Right lobe of liver (tissue), 6 donors: ENCODE measurements around the gene TAS2R1. TPM values are rescaled to one million over a fixed set of nuclear protein-coding genes. Genes with fewer than 3 reads are reported as not detected.

Experiments
- ATAC-seq, 4 donors: fragments of 200-7000 bp; cut with Tn5 transposase; one replicate each; pipeline ENCODE4 v1.9.1; 2020; ENCODE audit warnings: mild to moderate bottlenecking in 4 of 4, moderate library complexity in 4 of 4
- DNase-seq, 3 donors: peaks; one replicate each; pipeline ENCODE4 v3.0.0-alpha.2; 2020
- H3K27ac ChIP-seq, 3 donors: fragments of 200-600 bp; one replicate each; pipeline ENCODE4 v1.8.0; 2022
- H3K27me3 ChIP-seq, 2 donors: fragments of 200-600 bp; one replicate each; pipeline ENCODE4 v1.8.0; 2022
- H3K36me3 ChIP-seq, 4 donors: fragments of 200-600 bp; sonication (generic) in 1 of 4; one replicate each; pipeline versions ENCODE4 v1.5.1 to v1.8.0; 2017 to 2022; ENCODE audit warnings: control low read depth in 1 of 4
- H3K4me1 ChIP-seq, 4 donors: fragments of 200-600 bp; sonication (generic) in 1 of 4; one replicate each; pipeline versions ENCODE4 v1.5.1 to v1.8.0; 2017 to 2022; ENCODE audit warnings: control low read depth in 1 of 4
- H3K4me3 ChIP-seq, 3 donors: fragments of 200-600 bp; one replicate each; pipeline ENCODE4 v1.8.0; 2022
- H3K9me3 ChIP-seq, 4 donors: fragments of 200-600 bp; sonication (generic) in 1 of 4; one replicate each; pipeline versions ENCODE4 v1.5.1 to v1.8.0; 2017 to 2022; ENCODE audit warnings: control low read depth in 1 of 4
- CTCF ChIP-seq, 4 donors: fragments of 200-600 bp in 3 of 4; fragments of 450-650 bp in 1 of 4; IDR thresholded peaks; one replicate each; pipeline versions ENCODE4 v1.5.1 to v1.8.0; 2016 to 2022; ENCODE audit warnings: antibody characterized with exemption in 4 of 4, mild to moderate bottlenecking in 2 of 4
- POLR2A ChIP-seq: fragments of 450-650 bp; IDR thresholded peaks from one replicate; pipeline ENCODE4 v1.6.1; 2017; ENCODE audit warnings: antibody characterized with exemption, mild to moderate bottlenecking
- WGBS: methylation state at CpG from one replicate; pipeline ENCODE4 v1.1.6; 2018; ENCODE audit warnings: low coverage, low lambda C conversion rate; ENCODE audit not compliant: insufficient coverage; ENCODE audit errors: missing lambda C conversion rate; 5-methylcytosine and 5-hydroxymethylcytosine counted together
- intact Hi-C, 2 donors: fragments of 100-400 bp; cut with DNase I; formaldehyde crosslinking; loops; one replicate each; pipeline versions ENCODE4 v1.11.2 to v1.14.1; 2022
- long read RNA-seq: library from polyadenylated mRNA; unstranded; transcript quantifications from one replicate; pipeline ENCODE4 v2.0.0, GENCODE V29; 2019
- total RNA-seq, 6 experiments: library from RNA; depleted of rRNA in 2 of 6; stranded (reverse); fragments of >200 nt in 2 of 6; fragmentation: NEBNext Ultra II Directional in 3 of 6; extraction: Animal tissue kit (Norgen Biotek cat#: 25700) in 3 of 6; gene quantifications; one replicate each; pipeline versions ENCODE4 v1.1.0 to v1.2.4, GENCODE V29; 2016 to 2023
- donor health status: DM: no; HTN: yes; CAD: no.
- donor health status: DM: no; HTN: no; CAD: no.
- donor health status: DM: no; HTN: no; CAD: no.
- donor health status: DM: no; HTN: yes; CAD: no.
- donor health status: DM: no; HTN: yes; CAD: no.

TAS2R1 gene
- total RNA-seq, result not detected
- long read RNA-seq, result 0 reads

- no peak for ATAC-seq
- no peaks in the 10 kb centered on the region for H3K36me3 ChIP-seq
- no peaks in the 10 kb centered on the region for H3K27me3 ChIP-seq
- no peaks in the 10 kb centered on the region for H3K4me1 ChIP-seq
- TF ChIP-seq POLR2A, result no peak
- TF ChIP-seq CTCF (IDR thresholded peaks at IDR 0.05), result no peak
- H3K4me3 ChIP-seq, result no peak within 1 kb of the TSS
- 50% methylated on average over 1 of the region's 1 CpG for WGBS
- H3K27ac ChIP-seq, result no peak within 1 kb of the TSS
- intact Hi-C loops, result no loop called here
- DNase-seq, result no peak
- H3K9me3 ChIP-seq, result no peaks in the 10 kb centered on the region
Observed at GRCh38 chr5:9630251-9630650, at the start of gene TAS2R1. TSS of gene TAS2R1 (minus strand) at chr5:9630351. CDS start at chr5:9630032, 319 bp downstream.

DNA sequence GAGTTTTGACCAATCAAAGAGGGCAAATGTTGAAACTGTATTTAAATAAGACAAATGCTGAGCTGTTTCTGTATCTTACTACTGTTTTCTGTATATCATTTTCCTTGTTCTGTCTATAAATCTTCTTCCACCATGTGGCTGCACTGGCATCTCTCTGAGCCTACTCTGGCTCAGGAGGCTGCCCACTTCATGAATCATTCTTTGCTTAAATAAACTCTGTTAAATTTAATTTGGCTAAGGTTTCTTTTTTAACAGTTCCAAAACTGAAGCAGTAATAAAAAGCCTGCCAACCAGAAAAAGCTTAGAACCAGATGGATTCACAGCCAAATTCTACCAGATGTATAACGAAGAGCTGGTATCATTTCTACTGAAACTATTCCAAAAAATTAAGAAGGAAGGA, 40.2 kb upstream of the TAS2R1 start:
- Histone ChIP-seq H3K27me3 (no peaks in the 10 kb centered on the region), H3K4me1 (no peaks in the 10 kb centered on the region), H3K9me3 (no peaks in the 10 kb centered on the region), H3K4me3 (no peak overlapping the region), H3K27ac (no peak overlapping the region), H3K36me3 (no peaks in the 10 kb centered on the region)
- intact Hi-C loops, result no loop called here
- ATAC-seq (no peak), DNase-seq (no peak)
- 0% methylated on average over 1 of the region's 1 CpG for WGBS
- TF ChIP-seq CTCF (IDR thresholded peaks at IDR 0.05) (no peak), POLR2A (no peak)

DNA sequence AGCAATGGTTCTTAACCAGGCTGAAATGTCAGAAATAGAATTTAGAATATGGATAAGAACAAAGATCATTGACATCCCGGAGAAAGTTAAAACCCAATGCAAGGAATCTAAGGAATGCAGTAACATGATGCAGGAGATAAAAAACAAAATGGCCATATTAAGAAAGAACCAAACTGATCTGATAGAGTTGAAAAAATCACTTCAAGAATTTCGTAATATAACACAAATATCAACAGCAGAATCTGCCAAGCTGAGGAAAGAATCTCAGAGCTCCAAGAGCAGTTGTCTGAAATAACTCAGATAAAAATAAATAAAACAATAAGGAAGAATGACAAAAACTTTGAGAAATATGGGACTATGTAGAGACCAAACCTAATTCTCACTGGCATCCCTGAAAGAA, 37.8 kb upstream of the TAS2R1 start:
- ATAC-seq, result no peak

DNA sequence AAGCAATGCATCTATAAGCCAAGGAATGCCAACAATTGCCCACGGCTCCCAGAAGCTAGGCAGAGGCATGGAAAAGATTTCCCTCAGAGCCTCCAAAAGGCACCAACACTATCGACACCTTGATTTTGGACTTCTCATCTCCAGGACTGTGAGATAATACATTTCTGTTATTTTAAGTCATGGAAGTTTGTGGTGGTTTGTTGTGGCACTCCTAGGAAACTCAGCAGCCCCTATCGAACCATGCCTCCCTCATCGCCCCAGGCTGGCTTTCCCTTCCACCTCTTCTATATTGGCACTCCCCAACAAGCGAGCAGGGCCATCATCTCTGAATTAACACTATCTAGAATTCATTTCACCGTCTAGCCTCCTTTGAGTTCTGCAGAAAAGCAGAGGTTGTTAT, 33.7 kb upstream of the TAS2R1 start:
- H3K27ac ChIP-seq, result no peak overlapping the region
- DNase-seq (no peak), ATAC-seq (no peak)
- H3K36me3 ChIP-seq, result no peaks in the 10 kb centered on the region
- intact Hi-C loops, result no loop called here
- WGBS, result 48% methylated on average over 6 of the region's 6 CpGs
- no peaks in the 10 kb centered on the region for H3K27me3 ChIP-seq
- no peaks in the 10 kb centered on the region for H3K9me3 ChIP-seq
- TF ChIP-seq CTCF (IDR thresholded peaks at IDR 0.05), result no peak
- no peak for TF ChIP-seq POLR2A
- H3K4me3 ChIP-seq, result no peak overlapping the region
- H3K4me1 ChIP-seq, result no peaks in the 10 kb centered on the region

More for the DNA sequence above, 37.8 kb upstream of the TAS2R1 start:
- TF ChIP-seq POLR2A (no peak), CTCF (IDR thresholded peaks at IDR 0.05) (no peak)
- no peaks in the 10 kb centered on the region for H3K27me3 ChIP-seq
- no peak overlapping the region for H3K27ac ChIP-seq
- WGBS, result 28% methylated on average over 2 of the region's 2 CpGs
- H3K4me1 ChIP-seq, result no peaks in the 10 kb centered on the region
- H3K36me3 ChIP-seq, result no peaks in the 10 kb centered on the region
- H3K4me3 ChIP-seq, result no peak overlapping the region
- no peak for DNase-seq
- no peaks in the 10 kb centered on the region for H3K9me3 ChIP-seq
- intact Hi-C loops, result no loop called here
